OCI-LY7 (cell line): ENCODE data around the gene MT2A.

Source experiments
- EZH2phosphoT487 ChIP-seq: fragments of 200-600 bp; sonication (generic); IDR thresholded peaks from 2 replicates; pipeline ENCODE4 v1.6.1; 2018; ENCODE audit warnings: low read depth, borderline replicate concordance, mild to moderate bottlenecking, mixed run types, antibody characterized with exemption, low read length, moderate library complexity, mixed read lengths
- TF ChIP-seq, protein P1 (sequence below): fragments of 200-600 bp; sonication (generic); conservative IDR thresholded peaks from 2 replicates; pipeline ENCODE4 v1.5.1; 2014; ENCODE audit warnings: mild to moderate bottlenecking, antibody characterized with exemption, low read length, moderate library complexity, mixed read lengths

DNA sequence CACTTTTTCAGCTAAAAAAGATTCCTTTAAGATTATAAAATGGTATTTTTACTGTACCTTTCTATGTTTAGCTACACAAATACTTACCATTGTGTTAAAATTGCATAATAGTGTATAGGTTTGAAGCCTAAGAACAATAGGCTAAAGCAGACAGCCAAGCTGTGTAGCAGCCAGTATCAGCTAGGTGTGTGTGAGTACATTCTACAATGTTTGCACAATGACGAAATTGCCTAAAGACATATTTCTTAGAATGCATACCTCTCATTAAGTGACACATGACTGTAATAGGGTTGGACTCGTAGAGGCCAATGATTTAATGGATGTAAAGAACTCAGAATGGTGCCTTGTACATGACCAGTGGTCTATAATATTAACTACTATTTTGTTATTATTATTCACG is 41.4 kb downstream of the MT2A start:
- TF ChIP-seq, protein P1, sequence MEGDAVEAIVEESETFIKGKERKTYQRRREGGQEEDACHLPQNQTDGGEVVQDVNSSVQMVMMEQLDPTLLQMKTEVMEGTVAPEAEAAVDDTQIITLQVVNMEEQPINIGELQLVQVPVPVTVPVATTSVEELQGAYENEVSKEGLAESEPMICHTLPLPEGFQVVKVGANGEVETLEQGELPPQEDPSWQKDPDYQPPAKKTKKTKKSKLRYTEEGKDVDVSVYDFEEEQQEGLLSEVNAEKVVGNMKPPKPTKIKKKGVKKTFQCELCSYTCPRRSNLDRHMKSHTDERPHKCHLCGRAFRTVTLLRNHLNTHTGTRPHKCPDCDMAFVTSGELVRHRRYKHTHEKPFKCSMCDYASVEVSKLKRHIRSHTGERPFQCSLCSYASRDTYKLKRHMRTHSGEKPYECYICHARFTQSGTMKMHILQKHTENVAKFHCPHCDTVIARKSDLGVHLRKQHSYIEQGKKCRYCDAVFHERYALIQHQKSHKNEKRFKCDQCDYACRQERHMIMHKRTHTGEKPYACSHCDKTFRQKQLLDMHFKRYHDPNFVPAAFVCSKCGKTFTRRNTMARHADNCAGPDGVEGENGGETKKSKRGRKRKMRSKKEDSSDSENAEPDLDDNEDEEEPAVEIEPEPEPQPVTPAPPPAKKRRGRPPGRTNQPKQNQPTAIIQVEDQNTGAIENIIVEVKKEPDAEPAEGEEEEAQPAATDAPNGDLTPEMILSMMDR = no peak
- no peak for TF ChIP-seq EZH2phosphoT487
